ENCODE results near the gene UQCR11.

UQCR11 gene

DNA sequence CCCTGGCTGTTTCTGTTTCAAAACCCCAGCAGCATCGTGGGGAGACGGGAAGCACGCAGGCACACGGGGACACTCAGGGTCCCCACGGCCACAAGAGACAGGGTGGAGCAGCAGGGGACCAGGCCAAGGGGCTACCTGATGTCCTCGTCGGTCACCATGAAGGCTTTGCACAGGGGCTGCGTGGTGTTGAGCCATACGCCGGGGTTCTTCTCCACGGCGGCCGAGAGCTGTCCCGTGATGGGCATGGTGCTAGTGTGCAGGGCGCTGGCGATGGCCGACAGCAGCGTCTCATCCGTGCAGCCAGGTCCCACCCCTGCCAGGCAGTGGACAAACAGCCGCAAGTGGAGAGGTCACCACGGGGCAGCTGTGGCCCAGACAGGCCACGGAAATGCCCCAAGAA, 24.3 kb downstream of the UQCR11 start:
- Histone ChIP-seq H3K9ac (ENCODE audit: low read length) (no peak overlapping the region), H3K4me3 (ENCODE audit: low read depth in 1 of 2, low read length in 2 of 2) (no peak overlapping the region), H3K27me3 (ENCODE audit: control insufficient read depth in 1 of 2, insufficient read depth in 2 of 2, low read length in 2 of 2) (no peaks in the 10 kb centered on the region), H3K4me1 (ENCODE audit: insufficient read depth, low read length) (no peaks in the 10 kb centered on the region), H3K27ac (ENCODE audit: low read depth, low read length) (no peak overlapping the region), H3K36me3 (ENCODE audit: insufficient read depth, low read length) (peaks cover 38% of the 10 kb centered on the region), H3K9me3 (ENCODE audit: low read length) (no peaks in the 10 kb centered on the region)

GRCh38 chr19:1580382-1580781, 24.9 kb downstream of the UQCR11 start:
- no peaks in the 10 kb centered on the region for H3K4me1 ChIP-seq (ENCODE audit: insufficient read depth, low read length)
- H3K4me3 ChIP-seq (ENCODE audit: low read depth in 1 of 2, low read length in 2 of 2): no peak overlapping the region
- no peak overlapping the region for H3K27ac ChIP-seq (ENCODE audit: low read depth, low read length)
- no peak overlapping the region for H3K9ac ChIP-seq (ENCODE audit: low read length)
- peaks cover 33% of the 10 kb centered on the region for H3K36me3 ChIP-seq (ENCODE audit: insufficient read depth, low read length)
- H3K9me3 ChIP-seq (ENCODE audit: low read length): no peaks in the 10 kb centered on the region
- H3K27me3 ChIP-seq (ENCODE audit: control insufficient read depth in 1 of 2, insufficient read depth in 2 of 2, low read length in 2 of 2): no peaks in the 10 kb centered on the region

DNA sequence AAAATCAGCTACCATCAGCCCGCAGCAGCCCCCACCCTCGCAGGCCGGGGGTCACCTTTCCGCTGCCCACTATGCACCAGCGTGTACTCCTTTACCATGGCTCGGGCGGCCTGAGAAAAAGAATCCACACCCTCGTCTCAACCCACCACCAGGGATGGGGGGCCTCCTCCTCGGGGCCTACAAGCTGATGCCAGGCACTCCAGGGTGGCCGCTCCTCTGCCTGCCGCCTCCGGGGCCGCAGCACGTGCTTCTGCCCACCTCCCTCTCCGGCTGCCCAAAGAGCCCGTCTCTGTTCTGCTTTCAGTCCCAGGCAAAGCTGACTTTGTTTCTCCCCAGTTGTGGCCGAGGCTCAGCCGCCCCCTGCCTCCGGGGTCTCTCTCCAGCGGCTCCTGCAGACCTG, 26.0 kb downstream of the UQCR11 start:
- Histone ChIP-seq H3K27ac (ENCODE audit: low read depth, low read length) (no peak overlapping the region), H3K27me3 (ENCODE audit: control insufficient read depth in 1 of 2, insufficient read depth in 2 of 2, low read length in 2 of 2) (no peaks in the 10 kb centered on the region), H3K9me3 (ENCODE audit: low read length) (no peaks in the 10 kb centered on the region), H3K4me1 (ENCODE audit: insufficient read depth, low read length) (no peaks in the 10 kb centered on the region), H3K4me3 (ENCODE audit: low read depth in 1 of 2, low read length in 2 of 2) (no peak overlapping the region), H3K9ac (ENCODE audit: low read length) (no peak overlapping the region), H3K36me3 (ENCODE audit: insufficient read depth, low read length) (peaks cover 31% of the 10 kb centered on the region)

GRCh38 chr19:1577929-1578618, 27.2 kb downstream of the UQCR11 start:
- Histone ChIP-seq H3K9me3 (ENCODE audit: low read length) (no peaks in the 10 kb centered on the region), H3K4me3 (ENCODE audit: low read depth in 1 of 2, low read length in 2 of 2) (no peak overlapping the region), H3K27ac (ENCODE audit: low read depth, low read length) (no peak overlapping the region), H3K9ac (ENCODE audit: low read length) (no peak overlapping the region), H3K4me1 (ENCODE audit: insufficient read depth, low read length) (no peaks in the 10 kb centered on the region), H3K27me3 (ENCODE audit: control insufficient read depth in 1 of 2, insufficient read depth in 2 of 2, low read length in 2 of 2) (no peaks in the 10 kb centered on the region), H3K36me3 (ENCODE audit: insufficient read depth, low read length) (peaks cover 27% of the 10 kb centered on the region)

GRCh38 chr19:1577090-1577928, 28.0 kb downstream of the UQCR11 start:
- Histone ChIP-seq H3K4me1 (ENCODE audit: insufficient read depth, low read length) (no peaks in the 10 kb centered on the region), H3K27me3 (ENCODE audit: control insufficient read depth in 1 of 2, insufficient read depth in 2 of 2, low read length in 2 of 2) (no peaks in the 10 kb centered on the region), H3K9ac (ENCODE audit: low read length) (no peak overlapping the region), H3K4me3 (ENCODE audit: low read depth in 1 of 2, low read length in 2 of 2) (no peak overlapping the region), H3K27ac (ENCODE audit: low read depth, low read length) (no peak overlapping the region), H3K36me3 (ENCODE audit: insufficient read depth, low read length) (peaks cover 24% of the 10 kb centered on the region), H3K9me3 (ENCODE audit: low read length) (no peaks in the 10 kb centered on the region)

DNA sequence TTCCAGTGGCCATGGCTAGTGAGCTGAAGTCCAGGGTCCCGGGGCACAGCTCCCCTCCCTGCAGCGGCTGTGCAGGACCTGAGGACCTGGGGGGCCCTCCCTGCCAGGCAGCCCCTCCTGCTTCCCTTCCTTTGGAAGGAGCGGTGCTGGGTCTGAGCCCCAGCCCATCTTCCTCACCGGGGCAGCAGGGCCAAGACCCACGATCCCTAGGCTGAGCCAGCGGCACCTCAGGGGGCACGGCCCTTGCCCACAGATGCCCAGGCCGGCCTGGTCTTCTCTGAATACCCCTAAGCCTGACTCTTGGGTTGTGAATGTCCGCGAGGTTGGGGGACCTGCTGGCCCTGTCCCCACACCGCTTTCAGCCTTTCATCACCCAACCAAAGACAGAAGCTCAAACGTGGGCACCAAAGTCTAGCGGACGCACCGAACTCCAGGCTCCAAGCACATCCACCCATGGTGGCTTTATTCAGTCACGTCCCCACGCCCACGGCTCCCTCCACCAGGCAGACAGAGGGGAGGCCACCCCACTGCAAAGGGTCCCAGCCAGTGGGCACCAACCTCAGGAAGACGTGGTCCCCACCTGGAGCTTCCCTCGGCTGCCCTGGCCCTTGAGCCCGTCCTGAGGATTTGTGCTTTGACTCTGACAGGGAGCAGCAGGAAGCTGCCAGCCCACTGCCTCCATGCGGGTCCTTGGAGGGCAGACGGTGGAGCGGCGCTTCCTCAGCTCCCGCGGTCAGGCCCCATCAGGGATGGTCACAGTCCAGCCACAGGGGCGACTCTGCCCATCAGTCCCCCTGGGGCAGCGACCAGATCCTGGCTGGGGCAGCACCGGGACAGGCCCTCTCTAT, 28.8 kb downstream of the UQCR11 start:
- H3K9ac ChIP-seq (ENCODE audit: low read length): no peak overlapping the region
- no peak overlapping the region for H3K4me3 ChIP-seq (ENCODE audit: low read depth in 1 of 2, low read length in 2 of 2)
- H3K27me3 ChIP-seq (ENCODE audit: control insufficient read depth in 1 of 2, insufficient read depth in 2 of 2, low read length in 2 of 2): no peaks in the 10 kb centered on the region
- peaks cover 17% of the 10 kb centered on the region for H3K36me3 ChIP-seq (ENCODE audit: insufficient read depth, low read length)
- H3K27ac ChIP-seq (ENCODE audit: low read depth, low read length): no peak overlapping the region
- H3K9me3 ChIP-seq (ENCODE audit: low read length): no peaks in the 10 kb centered on the region
- no peaks in the 10 kb centered on the region for H3K4me1 ChIP-seq (ENCODE audit: insufficient read depth, low read length)

GRCh38 chr19:1575323-1576241, 29.7 kb downstream of the UQCR11 start:
- Histone ChIP-seq H3K27me3 (ENCODE audit: control insufficient read depth in 1 of 2, insufficient read depth in 2 of 2, low read length in 2 of 2) (no peaks in the 10 kb centered on the region), H3K4me3 (ENCODE audit: low read depth in 1 of 2, low read length in 2 of 2) (no peak overlapping the region)

DNA sequence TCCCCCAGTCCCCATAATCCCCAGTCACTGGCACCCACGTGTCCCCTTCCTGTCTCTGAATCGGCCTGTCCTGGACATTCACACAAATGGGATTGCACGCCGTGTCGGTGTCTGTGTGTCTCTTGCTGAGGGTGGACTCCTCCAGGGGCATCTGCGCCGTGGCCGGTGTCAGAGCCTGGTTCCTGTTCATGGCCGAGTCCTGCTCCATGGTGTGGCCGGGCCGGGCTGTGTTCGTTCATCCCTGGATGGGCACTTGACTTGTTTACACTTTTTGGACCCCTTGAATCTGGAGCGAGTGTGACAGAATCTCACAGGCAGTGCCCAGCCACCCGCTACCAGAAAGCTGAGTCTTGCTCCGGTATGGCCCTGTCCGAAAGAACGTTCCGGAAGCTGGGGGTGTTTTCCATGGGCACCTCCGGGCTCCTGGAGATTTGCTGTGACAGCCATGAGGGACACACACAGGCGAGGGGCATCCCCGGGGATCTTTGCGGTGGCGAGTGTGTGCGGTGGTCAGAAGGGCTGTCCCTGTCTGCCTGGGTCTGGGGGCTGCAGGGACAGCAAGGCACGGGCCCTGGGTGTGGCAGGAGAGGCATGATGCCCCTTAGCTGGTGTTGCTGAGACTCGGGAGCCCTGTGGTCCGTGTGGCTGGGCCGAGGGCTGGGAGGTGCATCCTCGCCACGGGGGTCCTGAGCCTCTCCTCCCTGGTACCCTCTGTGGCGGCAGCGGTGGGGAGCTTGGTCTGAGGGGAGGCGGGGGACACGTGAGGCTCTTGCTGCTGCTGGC, 30.7 kb downstream of the UQCR11 start:
- Histone ChIP-seq H3K9me3 (ENCODE audit: low read length) (no peaks in the 10 kb centered on the region), H3K36me3 (ENCODE audit: insufficient read depth, low read length) (no peaks in the 10 kb centered on the region), H3K9ac (ENCODE audit: low read length) (no peak overlapping the region), H3K27me3 (ENCODE audit: control insufficient read depth in 1 of 2, insufficient read depth in 2 of 2, low read length in 2 of 2) (no peaks in the 10 kb centered on the region), H3K27ac (ENCODE audit: low read depth, low read length) (no peak overlapping the region), H3K4me1 (ENCODE audit: insufficient read depth, low read length) (no peaks in the 10 kb centered on the region), H3K4me3 (ENCODE audit: low read depth in 1 of 2, low read length in 2 of 2) (no peak overlapping the region)

More at GRCh38 chr19:1575323-1576241, 29.7 kb downstream of the UQCR11 start:
- H3K9ac ChIP-seq (ENCODE audit: low read length): no peak overlapping the region
- no peaks in the 10 kb centered on the region for H3K4me1 ChIP-seq (ENCODE audit: insufficient read depth, low read length)
- no peak overlapping the region for H3K27ac ChIP-seq (ENCODE audit: low read depth, low read length)
- peaks cover 8% of the 10 kb centered on the region for H3K36me3 ChIP-seq (ENCODE audit: insufficient read depth, low read length)
- H3K9me3 ChIP-seq (ENCODE audit: low read length): no peaks in the 10 kb centered on the region

DNA sequence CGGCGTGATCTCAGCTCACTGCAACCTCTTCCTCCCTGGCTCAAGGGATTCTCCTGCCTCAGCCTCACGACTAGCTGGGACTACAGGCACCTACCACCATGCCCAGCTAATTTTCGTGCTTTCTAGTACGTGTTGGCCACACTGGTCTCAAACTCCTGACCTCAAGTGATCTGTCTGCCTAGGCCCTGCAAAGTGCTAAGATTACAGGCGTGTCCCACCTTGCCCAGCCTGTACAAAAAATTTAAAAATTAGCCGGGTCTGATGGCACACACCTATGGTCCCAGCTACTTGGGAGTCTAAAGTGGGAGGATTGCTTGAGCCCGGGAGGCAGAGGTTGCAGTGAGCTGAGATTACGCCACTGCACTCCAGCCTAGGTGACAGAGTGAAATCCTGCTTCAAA, 32.5 kb downstream of the UQCR11 start:
- Histone ChIP-seq H3K9ac (ENCODE audit: low read length) (no peak overlapping the region), H3K27ac (ENCODE audit: low read depth, low read length) (no peak overlapping the region), H3K36me3 (ENCODE audit: insufficient read depth, low read length) (no peaks in the 10 kb centered on the region)

GRCh38 chr19:1571358-1571757, 33.9 kb downstream of the UQCR11 start:
- H3K36me3 ChIP-seq (ENCODE audit: insufficient read depth, low read length): no peaks in the 10 kb centered on the region
- no peaks in the 10 kb centered on the region for H3K27me3 ChIP-seq (ENCODE audit: control insufficient read depth in 1 of 2, insufficient read depth in 2 of 2, low read length in 2 of 2)
- no peaks in the 10 kb centered on the region for H3K9me3 ChIP-seq (ENCODE audit: low read length)
- H3K4me1 ChIP-seq (ENCODE audit: insufficient read depth, low read length): peaks cover 3% of the 10 kb centered on the region
- no peak overlapping the region for H3K27ac ChIP-seq (ENCODE audit: low read depth, low read length)
- no peak overlapping the region for H3K4me3 ChIP-seq (ENCODE audit: low read depth in 1 of 2, low read length in 2 of 2)
- H3K9ac ChIP-seq (ENCODE audit: low read length): no peak overlapping the region

More for the DNA sequence above, 32.5 kb downstream of the UQCR11 start:
- H3K4me1 ChIP-seq (ENCODE audit: insufficient read depth, low read length): peaks cover 3% of the 10 kb centered on the region
- H3K27me3 ChIP-seq (ENCODE audit: control insufficient read depth in 1 of 2, insufficient read depth in 2 of 2, low read length in 2 of 2): no peaks in the 10 kb centered on the region
- H3K4me3 ChIP-seq (ENCODE audit: low read depth in 1 of 2, low read length in 2 of 2): no peak overlapping the region
- no peaks in the 10 kb centered on the region for H3K9me3 ChIP-seq (ENCODE audit: low read length)

Measured in muscle layer of colon (tissue), 2 donors.